Neural cell (in vitro differentiated cells): ENCODE data around the gene LCE6A. TPM values are rescaled to one million over a fixed set of nuclear protein-coding genes. Genes with fewer than 3 reads are reported as not detected.

Experiments
- H2AFZ ChIP-seq: fragments of 200-600, 300-800 bp; sonication (generic), shearing (Covaris generic); 2 replicates; pipeline ENCODE4 v1.6.0; 2014; ENCODE audit warnings: low read depth, mild to moderate bottlenecking, antibody characterized with exemption, low read length, moderate library complexity
- H3F3A ChIP-seq: fragments of 200-600 bp; shearing (Covaris generic); 2 replicates; pipeline ENCODE4 v1.6.1; 2016; ENCODE audit warnings: mild to moderate bottlenecking, moderate library complexity, mixed read lengths, antibody characterized with exemption, low read length; ENCODE audit not compliant: insufficient read depth, poor library complexity, severe bottlenecking
- H3K27ac ChIP-seq: fragments of 200-600, 300-800 bp; sonication (generic), shearing (Covaris generic); 2 replicates; pipeline ENCODE4 v1.5.1; 2014; ENCODE audit warnings: mild to moderate bottlenecking, low read length, moderate library complexity
- H3K27me3 ChIP-seq: fragments of 300-800, 200-600 bp; sonication (generic), shearing (Covaris generic); 2 replicates; pipeline ENCODE4 v1.6.0; 2014; ENCODE audit warnings: mild to moderate bottlenecking, low read depth, low read length, moderate library complexity; ENCODE audit not compliant: insufficient read depth
- H3K36me3 ChIP-seq: fragments of 300-800, 200-600 bp; sonication (generic), shearing (Covaris generic); 2 replicates; pipeline ENCODE4 v1.5.1; 2014; ENCODE audit warnings: mild to moderate bottlenecking, antibody characterized with exemption, low read length, moderate library complexity; ENCODE audit not compliant: insufficient read depth
- H3K4me2 ChIP-seq: fragments of 300-800, 200-600 bp; sonication (generic), shearing (Covaris generic); 2 replicates; pipeline ENCODE4 v1.6.0; 2014; ENCODE audit warnings: mild to moderate bottlenecking, low read length
- H3K4me3 ChIP-seq: fragments of 300-800, 200-600 bp; sonication (generic), shearing (Covaris generic); 2 replicates; pipeline ENCODE4 v1.5.1; 2014; ENCODE audit warnings: mild to moderate bottlenecking, low read length, moderate library complexity
- H3K79me2 ChIP-seq: fragments of 200-600 bp; shearing (Covaris generic); replicated peaks from 2 replicates; pipeline ENCODE4 v1.6.0; 2014; ENCODE audit warnings: mild to moderate bottlenecking, low read length, moderate library complexity; ENCODE audit not compliant: insufficient read depth
- H3K9ac ChIP-seq: fragments of 300-800, 200-600 bp; sonication (generic), shearing (Covaris generic); 2 replicates; pipeline ENCODE4 v1.6.1; 2016; ENCODE audit warnings: mild to moderate bottlenecking, low read length, mixed read lengths
- H3K9me2 ChIP-seq: fragments of 200-600 bp; shearing (Covaris generic); 2 replicates; pipeline ENCODE4 v1.6.1; 2016; ENCODE audit warnings: mild to moderate bottlenecking, low read length, mixed read lengths; ENCODE audit not compliant: insufficient read depth
- H3K9me3 ChIP-seq: fragments of 200-600, 300-800 bp; sonication (generic), shearing (Covaris generic); 2 replicates; pipeline ENCODE4 v1.6.1; 2016; ENCODE audit warnings: mild to moderate bottlenecking, mixed run types, low read length, moderate library complexity, mixed read lengths
- H4K20me1 ChIP-seq: fragments of 200-600 bp; shearing (Covaris generic); 2 replicates; pipeline ENCODE4 v1.6.1; 2016; ENCODE audit warnings: mild to moderate bottlenecking, mixed run types; ENCODE audit not compliant: insufficient read depth
- EP300 ChIP-seq: fragments of 450-650 bp; conservative IDR thresholded peaks from 2 replicates; pipeline ENCODE4 v1.6.1; 2014; ENCODE audit warnings: antibody characterized with exemption, mild to moderate bottlenecking, moderate library complexity; ENCODE audit not compliant: poor library complexity, severe bottlenecking
- EZH2 ChIP-seq: fragments of 200-600, 300-800 bp; shearing (Covaris generic), sonication (generic); IDR thresholded peaks from 2 replicates; pipeline ENCODE4 v1.6.1; 2014; ENCODE audit warnings: antibody characterized with exemption, low read length, borderline replicate concordance, mild to moderate bottlenecking; ENCODE audit not compliant: insufficient read depth, poor library complexity, severe bottlenecking
- MXI1 ChIP-seq: fragments of 450-650 bp; conservative IDR thresholded peaks from 2 replicates; pipeline ENCODE4 v1.6.1; 2014; ENCODE audit warnings: antibody characterized with exemption, mild to moderate bottlenecking; ENCODE audit not compliant: poor library complexity, severe bottlenecking
- POLR2AphosphoS5 ChIP-seq: IDR thresholded peaks from 2 replicates; pipeline ENCODE4 v1.6.1; 2012
- RAD21 ChIP-seq: fragments of 450-650 bp; conservative IDR thresholded peaks from 2 replicates; pipeline ENCODE4 v1.6.1; 2014; ENCODE audit warnings: antibody characterized with exemption, mild to moderate bottlenecking, moderate library complexity
- REST ChIP-seq: IDR thresholded peaks from 2 replicates; pipeline ENCODE4 v1.6.1; 2012; ENCODE audit warnings: borderline replicate concordance
- SMC3 ChIP-seq: fragments of 450-650 bp; conservative IDR thresholded peaks from 2 replicates; pipeline ENCODE4 v1.6.1; 2014; ENCODE audit warnings: antibody characterized with exemption, mild to moderate bottlenecking, moderate library complexity; ENCODE audit not compliant: poor library complexity
- TAF1 ChIP-seq: IDR thresholded peaks from 2 replicates; pipeline ENCODE4 v1.6.1; 2012; ENCODE audit warnings: low read depth
- polyA minus RNA-seq: library from RNA; depleted of rRNA, polyadenylated mRNA; stranded (reverse); fragments of >200 nt; gene quantifications from 2 replicates; pipeline ENCODE4 v1.2.3, GENCODE V29; 2014
- polyA plus RNA-seq: library from polyadenylated mRNA; depleted of rRNA; stranded (reverse); fragments of >200 nt; gene quantifications from 2 replicates; pipeline ENCODE4 v1.2.3, GENCODE V29; 2014
- TF ChIP-seq, protein P1 (sequence below): fragments of 450-650 bp; IDR thresholded peaks from 2 replicates; pipeline ENCODE4 v1.5.1; 2014; ENCODE audit warnings: antibody characterized with exemption, mild to moderate bottlenecking, moderate library complexity; ENCODE audit not compliant: poor library complexity, severe bottlenecking

The LCE6A gene
- polyA plus RNA-seq (not detected in 2 replicates), polyA minus RNA-seq (not detected in 2 replicates)

- no peaks in the 10 kb centered on the region for H3K79me2 ChIP-seq
- H2AFZ ChIP-seq, result no peak within 1 kb of the TSS
- H3K36me3 ChIP-seq, result no peaks in the 10 kb centered on the region
- H3K4me3 ChIP-seq, result no peak within 1 kb of the TSS
- no peaks in the 10 kb centered on the region for H4K20me1 ChIP-seq
- H3K9ac ChIP-seq, result no peak within 1 kb of the TSS
- no peaks in the 10 kb centered on the region for H3F3A ChIP-seq
- no peak within 1 kb of the TSS for H3K27ac ChIP-seq
- no peak within 1 kb of the TSS for H3K4me2 ChIP-seq
- H3K9me2 ChIP-seq, result no peaks in the 10 kb centered on the region
- TF ChIP-seq SMC3 (no peak), REST (no peak), TAF1 (no peak), EP300 (no peak), POLR2AphosphoS5 (no peak), MXI1 (no peak), RAD21 (no peak), EZH2 (no peak)
- TF ChIP-seq, protein P1, sequence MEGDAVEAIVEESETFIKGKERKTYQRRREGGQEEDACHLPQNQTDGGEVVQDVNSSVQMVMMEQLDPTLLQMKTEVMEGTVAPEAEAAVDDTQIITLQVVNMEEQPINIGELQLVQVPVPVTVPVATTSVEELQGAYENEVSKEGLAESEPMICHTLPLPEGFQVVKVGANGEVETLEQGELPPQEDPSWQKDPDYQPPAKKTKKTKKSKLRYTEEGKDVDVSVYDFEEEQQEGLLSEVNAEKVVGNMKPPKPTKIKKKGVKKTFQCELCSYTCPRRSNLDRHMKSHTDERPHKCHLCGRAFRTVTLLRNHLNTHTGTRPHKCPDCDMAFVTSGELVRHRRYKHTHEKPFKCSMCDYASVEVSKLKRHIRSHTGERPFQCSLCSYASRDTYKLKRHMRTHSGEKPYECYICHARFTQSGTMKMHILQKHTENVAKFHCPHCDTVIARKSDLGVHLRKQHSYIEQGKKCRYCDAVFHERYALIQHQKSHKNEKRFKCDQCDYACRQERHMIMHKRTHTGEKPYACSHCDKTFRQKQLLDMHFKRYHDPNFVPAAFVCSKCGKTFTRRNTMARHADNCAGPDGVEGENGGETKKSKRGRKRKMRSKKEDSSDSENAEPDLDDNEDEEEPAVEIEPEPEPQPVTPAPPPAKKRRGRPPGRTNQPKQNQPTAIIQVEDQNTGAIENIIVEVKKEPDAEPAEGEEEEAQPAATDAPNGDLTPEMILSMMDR, result no peak
- no peaks in the 10 kb centered on the region for H3K9me3 ChIP-seq
- H3K27me3 ChIP-seq, result no peaks in the 10 kb centered on the region
Observed at GRCh38 chr1:152842556-152842955, at the start of gene LCE6A. LCE6A (plus strand) TSS chr1:152842856; CDS start chr1:152843521, 665 bp downstream.

DNA sequence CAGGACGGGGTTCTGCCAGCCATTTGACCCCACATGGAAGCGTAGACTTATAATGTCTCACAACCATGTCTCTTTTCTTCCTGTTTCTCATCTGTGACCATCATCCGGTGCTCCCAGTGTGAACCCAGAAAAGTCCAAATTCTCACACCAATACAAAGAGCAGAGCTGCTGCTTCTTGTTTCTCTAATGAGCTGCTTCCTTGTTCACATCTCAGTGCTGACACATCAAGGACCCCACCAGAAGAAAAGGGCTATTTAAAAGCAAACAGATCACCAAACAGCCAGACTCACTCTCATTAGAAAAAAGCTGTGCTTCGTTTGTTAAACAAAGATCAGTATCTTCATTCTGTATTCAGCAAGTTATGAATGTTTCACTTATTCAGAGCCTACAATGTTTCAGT lies 47.0 kb upstream of the LCE6A start:
- Histone ChIP-seq H3F3A (no peaks in the 10 kb centered on the region), H3K36me3 (no peaks in the 10 kb centered on the region), H3K27ac (no peak overlapping the region), H3K4me3 (no peak overlapping the region), H3K9ac (no peak overlapping the region), H3K27me3 (no peaks in the 10 kb centered on the region), H3K9me2 (no peaks in the 10 kb centered on the region), H3K9me3 (no peaks in the 10 kb centered on the region), H2AFZ (no peak overlapping the region), H3K4me2 (no peak overlapping the region), H4K20me1 (no peaks in the 10 kb centered on the region), H3K79me2 (no peaks in the 10 kb centered on the region)
- TF ChIP-seq POLR2AphosphoS5, result no peak
- TF ChIP-seq SMC3, result no peak
- no peak for TF ChIP-seq EP300
- TF ChIP-seq EZH2, result no peak
- TF ChIP-seq RAD21, result no peak
- no peak for TF ChIP-seq REST
- TF ChIP-seq, protein P1, result no peak
- no peak for TF ChIP-seq TAF1
- no peak for TF ChIP-seq MXI1
